MG63 (cell line): ENCODE data around the gene IGFALS. TPM values are rescaled to one million over a fixed set of nuclear protein-coding genes. Genes with fewer than 3 reads are reported as not detected.
"Not testable (repeated sequence)": the region's sequence is repeated elsewhere in the genome, so short reads cannot be mapped to it uniquely, and the experiment has no call there.

Experiments
- DNase-seq: peaks from one replicate; pipeline ENCODE4 v3.0.0-alpha.2; 2020
- H3K27me3 ChIP-seq: fragments of 250-450 bp; sonication (Bioruptor Pico); 2 replicates; pipeline ENCODE4 v1.5.1; 2020; ENCODE audit warnings: mild to moderate bottlenecking, moderate library complexity
- H3K36me3 ChIP-seq: fragments of 250-450 bp; sonication (Bioruptor Pico); 2 replicates; pipeline ENCODE4 v1.5.1; 2020; ENCODE audit warnings: mild to moderate bottlenecking, moderate library complexity
- H3K4me3 ChIP-seq: fragments of 250-450 bp; sonication (Bioruptor Pico); 2 replicates; pipeline ENCODE4 v1.5.1; 2020; ENCODE audit warnings: mild to moderate bottlenecking, moderate library complexity
- H3K9me3 ChIP-seq: fragments of 250-450 bp; sonication (Bioruptor Pico); 2 replicates; pipeline ENCODE4 v1.5.1; 2020; ENCODE audit warnings: mild to moderate bottlenecking, moderate library complexity
- total RNA-seq: library from RNA; depleted of rRNA; stranded (reverse); fragments of >200 nt; shearing (Covaris generic); gene quantifications from 2 replicates; pipeline ENCODE4 v1.2.3, GENCODE V29; 2014; ENCODE audit warnings: low replicate concordance

Gene IGFALS
- total RNA-seq, 1 experiment from 2014 or later, result not detected

GRCh38 chr16:1820096-1820945 lies 26.8 kb upstream of the IGFALS start:
- DNase-seq, result no peak
- H3K4me3 ChIP-seq, result no peak overlapping the region

GRCh38 chr16:1819611-1820010 lies 26.1 kb upstream of the IGFALS start:
- H3K27me3 ChIP-seq, result no peaks in the 10 kb centered on the region
- H3K9me3 ChIP-seq, result no peaks in the 10 kb centered on the region
- DNase-seq, result no peak
- H3K4me3 ChIP-seq, result no peak overlapping the region
- peaks cover 23% of the 10 kb centered on the region for H3K36me3 ChIP-seq

More at GRCh38 chr16:1820096-1820945, 26.8 kb upstream of the IGFALS start:
- Histone ChIP-seq H3K9me3 (no peaks in the 10 kb centered on the region), H3K36me3 (peaks cover 22% of the 10 kb centered on the region), H3K27me3 (no peaks in the 10 kb centered on the region)

GRCh38 chr16:1818873-1819525 lies 25.5 kb upstream of the IGFALS start:
- Histone ChIP-seq H3K27me3 (no peaks in the 10 kb centered on the region), H3K9me3 (no peaks in the 10 kb centered on the region), H3K36me3 (peaks cover 25% of the 10 kb centered on the region), H3K4me3 (no peak overlapping the region)
- no peak for DNase-seq

GRCh38 chr16:1818204-1818872 lies 24.8 kb upstream of the IGFALS start:
- peaks cover 28% of the 10 kb centered on the region for H3K36me3 ChIP-seq
- no peak for DNase-seq
- no peak overlapping the region for H3K4me3 ChIP-seq

GRCh38 chr16:1817716-1818115 lies 24.2 kb upstream of the IGFALS start:
- Histone ChIP-seq H3K9me3 (no peaks in the 10 kb centered on the region), H3K36me3 (peaks cover 30% of the 10 kb centered on the region), H3K27me3 (no peaks in the 10 kb centered on the region), H3K4me3 (no peak overlapping the region)
- no peak for DNase-seq

More at GRCh38 chr16:1818204-1818872, 24.8 kb upstream of the IGFALS start:
- no peaks in the 10 kb centered on the region for H3K27me3 ChIP-seq
- no peaks in the 10 kb centered on the region for H3K9me3 ChIP-seq

- no peak for DNase-seq
- no peaks in the 10 kb centered on the region for H3K27me3 ChIP-seq
These were observed 23.7 kb upstream of the IGFALS start for GRCh38 chr16:1817276-1817589.

GRCh38 chr16:1816396-1817275 lies 23.1 kb upstream of the IGFALS start:
- no peak overlapping the region for H3K4me3 ChIP-seq
- H3K27me3 ChIP-seq, result no peaks in the 10 kb centered on the region
- H3K9me3 ChIP-seq, result no peaks in the 10 kb centered on the region
- peaks cover 24% of the 10 kb centered on the region for H3K36me3 ChIP-seq
- DNase-seq, result no peak

More at GRCh38 chr16:1817276-1817589, 23.7 kb upstream of the IGFALS start:
- peaks cover 28% of the 10 kb centered on the region for H3K36me3 ChIP-seq
- H3K4me3 ChIP-seq, result no peak overlapping the region
- no peaks in the 10 kb centered on the region for H3K9me3 ChIP-seq

- H3K36me3 ChIP-seq, result peaks cover 24% of the 10 kb centered on the region
- no peaks in the 10 kb centered on the region for H3K27me3 ChIP-seq
- DNase-seq, result no peak
- no peaks in the 10 kb centered on the region for H3K9me3 ChIP-seq
- no peak overlapping the region for H3K4me3 ChIP-seq
These were observed 22.0 kb upstream of the IGFALS start for GRCh38 chr16:1815461-1815860.

- no peak overlapping the region for H3K4me3 ChIP-seq
- no peaks in the 10 kb centered on the region for H3K27me3 ChIP-seq
- peaks cover 45% of the 10 kb centered on the region for H3K36me3 ChIP-seq
- no peaks in the 10 kb centered on the region for H3K9me3 ChIP-seq
- DNase-seq, result peak; percentile 92
These were observed 19.2 kb upstream of the IGFALS start for GRCh38 chr16:1812732-1813163.

GRCh38 chr16:1810536-1810935 lies 17.0 kb upstream of the IGFALS start:
- DNase-seq, result no peak
- peaks cover 53% of the 10 kb centered on the region for H3K36me3 ChIP-seq
- no peak overlapping the region for H3K4me3 ChIP-seq
- 0 out of 2 replicates have a peak, but pooled peaks cover 7% of the 10 kb centered on the region for H3K9me3 ChIP-seq
- no peaks in the 10 kb centered on the region for H3K27me3 ChIP-seq

GRCh38 chr16:1810106-1810505 lies 16.6 kb upstream of the IGFALS start:
- no peak overlapping the region for H3K4me3 ChIP-seq
- H3K36me3 ChIP-seq, result peaks cover 51% of the 10 kb centered on the region
- no peaks in the 10 kb centered on the region for H3K27me3 ChIP-seq
- no peak for DNase-seq
- 0 out of 2 replicates have a peak, but pooled peaks cover 7% of the 10 kb centered on the region for H3K9me3 ChIP-seq

GRCh38 chr16:1809281-1809801 lies 15.8 kb upstream of the IGFALS start:
- H3K4me3 ChIP-seq, result no peak overlapping the region
- DNase-seq, result no peak
- H3K36me3 ChIP-seq, result peaks cover 53% of the 10 kb centered on the region
- 0 out of 2 replicates have a peak, but pooled peaks cover 7% of the 10 kb centered on the region for H3K9me3 ChIP-seq
- H3K27me3 ChIP-seq, result no peaks in the 10 kb centered on the region

GRCh38 chr16:1808691-1809090 lies 15.2 kb upstream of the IGFALS start:
- H3K4me3 ChIP-seq, result no peak overlapping the region
- H3K9me3 ChIP-seq, result 0 out of 2 replicates have a peak, but pooled peaks cover 7% of the 10 kb centered on the region
- H3K36me3 ChIP-seq, result peaks cover 49% of the 10 kb centered on the region
- no peaks in the 10 kb centered on the region for H3K27me3 ChIP-seq
- no peak for DNase-seq

- Histone ChIP-seq H3K27me3 (no peaks in the 10 kb centered on the region), H3K4me3 (no peak overlapping the region), H3K9me3 (0 out of 2 replicates have a peak, but pooled peaks cover 7% of the 10 kb centered on the region), H3K36me3 (peaks cover 46% of the 10 kb centered on the region)
- no peak for DNase-seq
These were observed 14.1 kb upstream of the IGFALS start for GRCh38 chr16:1807626-1808025.

- DNase-seq, result no peak
- peaks cover 6% of the 10 kb centered on the region for H3K36me3 ChIP-seq
- peaks cover 11% of the 10 kb centered on the region for H3K9me3 ChIP-seq
- no peaks in the 10 kb centered on the region for H3K27me3 ChIP-seq
- no peak overlapping the region for H3K4me3 ChIP-seq
These were observed 7.2 kb upstream of the IGFALS start for GRCh38 chr16:1800701-1801100.

GRCh38 chr16:1799263-1799662 lies 5.8 kb upstream of the IGFALS start:
- DNase-seq, H3K36me3 ChIP-seq, H3K4me3 ChIP-seq, H3K27me3 ChIP-seq: not testable (repeated sequence)
- H3K9me3 ChIP-seq, result peaks cover 11% of the 10 kb centered on the region
